ENCODE data around the gene DPEP2.

- no peak for TF ChIP-seq CTCF (IDR thresholded peaks at IDR 0.05)
- no peak for TF ChIP-seq POLR2A (IDR thresholded peaks at IDR 0.05)
Measured at GRCh38 chr16:67967183-67967957, 31.9 kb downstream of the DPEP2 start.
